Choroid plexus epithelial cell (primary cell): ENCODE measurements around the gene INTS2.

Experiments
- DNase-seq: peaks from one replicate; pipeline ENCODE4 v3.0.0-alpha.2; 2010; ENCODE audit warnings: low read depth
- H3K4me3 ChIP-seq: 2 replicates; pipeline ENCODE4 v1.5.1; 2011; ENCODE audit warnings: low read depth, mild to moderate bottlenecking, control low read depth, low read length, moderate library complexity
- TF ChIP-seq, protein P1 (sequence below): conservative IDR thresholded peaks from 2 replicates; pipeline ENCODE4 v1.5.1; 2011; ENCODE audit warnings: low read depth, mild to moderate bottlenecking, control low read depth, inconsistent platforms, low read length, moderate library complexity

The INTS2 gene

DNA sequence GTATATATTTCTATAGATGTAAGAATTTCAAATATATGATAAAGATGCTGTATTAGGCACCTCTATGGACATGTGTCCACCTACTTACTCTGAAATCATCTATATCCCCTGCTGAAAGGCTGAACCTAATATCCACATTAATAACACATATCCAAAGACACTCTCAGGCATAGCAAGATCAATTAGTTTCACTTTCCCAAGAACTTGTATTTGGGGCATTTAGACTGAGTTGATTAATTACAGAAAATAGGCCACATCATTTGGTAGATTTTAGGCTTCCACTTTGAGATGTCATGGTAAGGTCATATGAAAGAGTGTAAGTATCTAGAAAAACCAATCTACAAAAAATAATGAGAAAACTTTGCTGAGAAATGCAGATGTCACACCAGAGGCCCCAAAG, 109.6 kb downstream of the INTS2 start:
- TF ChIP-seq, protein P1, sequence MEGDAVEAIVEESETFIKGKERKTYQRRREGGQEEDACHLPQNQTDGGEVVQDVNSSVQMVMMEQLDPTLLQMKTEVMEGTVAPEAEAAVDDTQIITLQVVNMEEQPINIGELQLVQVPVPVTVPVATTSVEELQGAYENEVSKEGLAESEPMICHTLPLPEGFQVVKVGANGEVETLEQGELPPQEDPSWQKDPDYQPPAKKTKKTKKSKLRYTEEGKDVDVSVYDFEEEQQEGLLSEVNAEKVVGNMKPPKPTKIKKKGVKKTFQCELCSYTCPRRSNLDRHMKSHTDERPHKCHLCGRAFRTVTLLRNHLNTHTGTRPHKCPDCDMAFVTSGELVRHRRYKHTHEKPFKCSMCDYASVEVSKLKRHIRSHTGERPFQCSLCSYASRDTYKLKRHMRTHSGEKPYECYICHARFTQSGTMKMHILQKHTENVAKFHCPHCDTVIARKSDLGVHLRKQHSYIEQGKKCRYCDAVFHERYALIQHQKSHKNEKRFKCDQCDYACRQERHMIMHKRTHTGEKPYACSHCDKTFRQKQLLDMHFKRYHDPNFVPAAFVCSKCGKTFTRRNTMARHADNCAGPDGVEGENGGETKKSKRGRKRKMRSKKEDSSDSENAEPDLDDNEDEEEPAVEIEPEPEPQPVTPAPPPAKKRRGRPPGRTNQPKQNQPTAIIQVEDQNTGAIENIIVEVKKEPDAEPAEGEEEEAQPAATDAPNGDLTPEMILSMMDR = no peak
- H3K4me3 ChIP-seq = no peak overlapping the region
- no peak for DNase-seq

DNA sequence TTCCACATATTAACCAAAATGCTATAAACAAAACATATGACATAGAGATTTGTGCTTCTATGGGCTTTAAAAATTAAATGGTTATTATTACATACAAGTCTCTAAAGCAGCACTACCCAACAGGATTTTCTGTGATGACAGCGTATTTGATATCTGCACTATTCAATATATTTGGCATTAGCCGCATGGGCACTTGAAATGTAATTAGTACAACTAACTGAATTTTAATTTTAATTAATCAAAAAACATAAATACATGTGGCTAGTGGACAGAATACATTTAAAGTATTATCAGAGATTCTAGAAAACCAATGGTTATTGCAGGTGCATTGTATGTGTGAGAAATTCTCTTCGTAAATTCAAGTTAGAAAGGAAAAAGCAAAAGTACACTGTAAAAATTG, 110.3 kb downstream of the INTS2 start:
- TF ChIP-seq, protein P1 = no peak
- no peak for DNase-seq
- no peak overlapping the region for H3K4me3 ChIP-seq

DNA sequence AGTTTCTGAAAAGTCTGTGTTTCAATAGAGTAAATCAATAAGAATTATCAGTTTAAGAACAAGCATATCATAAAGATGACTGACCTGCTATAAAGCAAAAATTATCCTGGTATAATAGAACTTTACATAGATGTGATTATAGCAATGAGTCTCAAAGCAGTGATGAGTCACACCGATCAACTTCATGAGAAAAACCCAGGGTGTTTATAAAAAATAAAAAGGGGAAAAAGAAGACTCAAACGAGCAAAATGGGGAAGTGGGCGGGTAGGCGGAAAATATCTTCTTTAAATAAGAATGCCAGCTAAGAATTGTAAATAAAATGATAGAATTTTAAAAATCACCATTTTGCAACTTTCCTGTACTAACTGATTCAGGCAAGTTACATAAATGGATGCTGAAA, 111.2 kb downstream of the INTS2 start:
- TF ChIP-seq, protein P1 = no peak
- H3K4me3 ChIP-seq = no peak overlapping the region
- DNase-seq = no peak

DNA sequence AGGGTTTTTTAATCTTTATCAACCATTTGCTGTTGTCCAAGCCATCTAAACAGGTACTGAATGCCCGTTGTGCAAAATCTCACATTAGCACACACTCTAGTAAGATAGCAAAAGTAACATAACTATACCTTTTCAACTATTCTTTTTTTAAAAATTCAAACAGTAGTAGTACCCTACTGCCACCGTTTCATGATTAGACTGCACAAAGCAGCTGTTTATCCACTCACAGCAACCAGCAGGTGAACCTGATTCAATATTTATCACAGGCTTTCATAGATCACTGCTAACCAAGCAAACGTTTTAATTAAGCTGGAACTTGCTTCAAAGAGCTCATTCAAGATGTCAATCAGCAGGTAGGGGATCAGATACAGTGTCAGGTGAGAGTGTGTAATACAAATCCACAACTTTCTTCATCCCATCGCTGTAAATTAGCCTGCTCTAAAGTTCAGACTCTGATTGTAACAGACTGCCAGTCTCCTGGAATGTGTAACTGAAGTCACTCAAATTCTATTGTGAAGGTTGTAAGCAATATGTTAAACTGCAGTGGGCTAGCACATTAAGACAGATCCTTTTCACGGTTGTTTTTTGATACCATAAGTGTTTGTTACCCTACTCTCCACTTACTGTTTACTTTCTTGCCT, 111.8 kb downstream of the INTS2 start:
- no peak for DNase-seq
- no peak overlapping the region for H3K4me3 ChIP-seq
- TF ChIP-seq, protein P1 = no peak
